HepG2 (cell line): Measurements from ENCODE around the gene LGALS4. TPM values are rescaled to one million over a fixed set of nuclear protein-coding genes. Genes with fewer than 3 reads are reported as not detected.
"Not testable (repeated sequence)": the region's sequence is repeated elsewhere in the genome, so short reads cannot be mapped to it uniquely, and the experiment has no call there.

Experiments
- ATAC-seq: fragments of 200-7000 bp; cut with Tn5 transposase; 3 replicates; pipeline ENCODE4 v1.9.1; 2020; ENCODE audit warnings: mild to moderate bottlenecking, moderate library complexity
- BruUV-seq: library from RNA; stranded (reverse); fragments of 400-500 nt; replicated peaks from 2 replicates; lab custom pipeline; 2021; lab: Mats Ljungman, UMichigan
- CTCF ChIA-PET: fragments of 300-600 bp; formaldehyde crosslinking; extraction: SDS; loops from one replicate; lab custom pipeline; 2021; ENCODE audit warnings: low total read pairs, inconsistent platforms, low intra/inter-chr PET ratio; lab: Yijun Ruan, JAX
- POLR2A ChIA-PET: fragments of 350-600 bp; sonication (Branson Sonifier 250); formaldehyde crosslinking; loops from one replicate; lab custom pipeline; 2020; ENCODE audit warnings: antibody characterized with exemption, inconsistent platforms; lab: Yijun Ruan, JAX
- DNase-seq: peaks from one replicate; pipeline ENCODE4 v3.0.0-alpha.2; 2015; ENCODE audit warnings: low spot score
- FAIRE-seq: peaks from 3 replicates; lab custom pipeline; 2011; peaks lifted over from hg19 to GRCh38; lab: Jason Lieb, UNC
- H2AFZ ChIP-seq: one replicate; pipeline ENCODE4 v1.6.1; 2011; ENCODE audit warnings: low read length, inconsistent platforms
- H3K27ac ChIP-seq: fragments of 300-600 bp; 3 replicates; pipeline ENCODE4 v1.8.0; 2011; ENCODE audit warnings: mixed run types, mild to moderate bottlenecking, mixed read lengths, low read length, inconsistent platforms; ENCODE audit not compliant: insufficient read depth; ENCODE audit errors: extremely low read length
- H3K27me3 ChIP-seq, 2 experiments: fragments of 200-600 bp in 1 of 2; 2 replicates in 1 of 2; 3 replicates in 1 of 2; pipeline versions ENCODE4 v1.6.0 to v1.8.0; 2011; ENCODE audit warnings: low read length in 2 of 2, mild to moderate bottlenecking in 2 of 2, moderate library complexity in 2 of 2, inconsistent platforms in 1 of 2; ENCODE audit not compliant: insufficient read depth in 2 of 2, control insufficient read depth in 1 of 2
- H3K36me3 ChIP-seq, 2 experiments: fragments of 200-600 bp in 1 of 2; replicated peaks in 1 of 2; 2 replicates in 1 of 2; 3 replicates in 1 of 2; pipeline versions ENCODE4 v1.5.1 to v1.8.0; 2011; ENCODE audit warnings: low read length in 2 of 2, inconsistent platforms in 1 of 2; ENCODE audit not compliant: insufficient read depth in 2 of 2, control insufficient read depth in 1 of 2
- H3K4me1 ChIP-seq: 2 replicates; pipeline ENCODE4 v1.5.1; 2012; ENCODE audit warnings: low read length, inconsistent platforms; ENCODE audit not compliant: insufficient read depth
- H3K4me2 ChIP-seq: 2 replicates; pipeline ENCODE4 v1.6.0; 2011; ENCODE audit warnings: low read depth, low read length, inconsistent platforms
- H3K4me3 ChIP-seq, 3 experiments: fragments of 200-600 bp in 1 of 3; sonication (generic), shearing (Covaris generic) in 1 of 3; replicated peaks in 1 of 3; 2 replicates each; pipeline ENCODE4 v1.5.1; 2011 to 2016; ENCODE audit warnings: low read length in 3 of 3, inconsistent platforms in 2 of 3, low read depth in 2 of 3, mild to moderate bottlenecking in 2 of 3, control low read depth in 1 of 3, mixed read lengths in 1 of 3; ENCODE audit not compliant: insufficient read depth in 1 of 3
- H3K79me2 ChIP-seq: one replicate; pipeline ENCODE4 v1.6.1; 2011; ENCODE audit warnings: low read length, inconsistent platforms; ENCODE audit not compliant: insufficient read depth
- H3K9ac ChIP-seq: 2 replicates; pipeline ENCODE4 v1.6.0; 2011; ENCODE audit warnings: mild to moderate bottlenecking, low read depth, low read length, inconsistent platforms; ENCODE audit not compliant: insufficient read depth
- H3K9me3 ChIP-seq: 2 replicates; pipeline ENCODE4 v1.5.1; 2012; ENCODE audit warnings: mild to moderate bottlenecking, low read length
- H4K20me1 ChIP-seq: 2 replicates; pipeline ENCODE4 v1.6.0; 2011; ENCODE audit warnings: inconsistent platforms, mild to moderate bottlenecking, low read length, moderate library complexity; ENCODE audit not compliant: insufficient read depth
- ZNF382 ChIP-seq: sonication (generic); formaldehyde crosslinking; IDR thresholded peaks from 2 replicates; pipeline ENCODE4 v1.5.0; 2020; ENCODE audit warnings: missing genetic modification reagents, mild to moderate bottlenecking, borderline replicate concordance
- ZNF629 ChIP-seq: sonication (generic); formaldehyde crosslinking; conservative IDR thresholded peaks from 2 replicates; pipeline ENCODE4 v1.5.0; 2020; ENCODE audit warnings: missing genetic modification reagents
- ZNF687 ChIP-seq: sonication (generic); formaldehyde crosslinking; IDR thresholded peaks from 2 replicates; pipeline ENCODE4 v1.5.1; 2020; ENCODE audit warnings: mild to moderate bottlenecking, missing genetic modification reagents, moderate library complexity
- WGBS: methylation state at CpG from one replicate; pipeline ENCODE4 v1.1.6; 2017; ENCODE audit warnings: low lambda C conversion rate; 5-methylcytosine and 5-hydroxymethylcytosine counted together
- in situ Hi-C: cut with HindIII; loops from 2 replicates; pipeline ENCODE4 v1.10.0; 2017; ENCODE audit warnings: low pct_unique_long_range_greater_than_20kb; ENCODE audit not compliant: extremely low pct_ligation_motif_present
- intact Hi-C: fragments of 100-400 bp; cut with micrococcal nuclease; formaldehyde crosslinking; loops from one replicate; pipeline ENCODE4 v1.10.0; 2022; ENCODE audit not compliant: unreplicated experiment
- polyA plus RNA-seq, 8 experiments: library from polyadenylated mRNA; depleted of rRNA in 3 of 8; stranded (reverse) in 7 of 8; unstranded in 1 of 8; fragments of >200 nt; fragmentation: Illumina TruSeq in 4 of 8; extraction: Trizol in 4 of 8; gene quantifications; 2 replicates each; pipeline versions ENCODE4 v1.2.1 to v1.2.3, GENCODE V29; 2011 to 2016; ENCODE audit warnings: low read depth in 4 of 8, missing spikeins in 1 of 8, mixed read lengths in 1 of 8; ENCODE audit not compliant: insufficient read depth in 1 of 8
- total RNA-seq, 5 experiments: library from RNA; depleted of rRNA; stranded (reverse); fragments of >200 nt; fragmentation: Illumina TruSeq; extraction: Trizol; gene quantifications; 2 replicates each; pipeline ENCODE4 v1.2.3, GENCODE V29; 2016; ENCODE audit warnings: low read depth in 1 of 5

Gene LGALS4
- total and polyA plus RNA-seq, 2 of the 13 experiments (the other 11 are each of a cell fraction or from before 2014, with no cell fraction given): 0.24 to 0.71 TPM

- BruUV-seq, intact Hi-C loops, CTCF ChIA-PET, H4K20me1 ChIP-seq, H3K9me3 ChIP-seq, H3K4me3 ChIP-seq, H3K4me2 ChIP-seq, FAIRE-seq, H2AFZ ChIP-seq, DNase-seq, ATAC-seq, H3K36me3 ChIP-seq, H3K27me3 ChIP-seq, POLR2A ChIA-PET, H3K79me2 ChIP-seq, H3K9ac ChIP-seq, in situ Hi-C loops, H3K27ac ChIP-seq: not testable (repeated sequence)
- H3K4me1 ChIP-seq: peaks cover 32% of the 10 kb centered on the region
- 92% methylated on average over 21 of the region's 49 CpGs for WGBS
Observed at GRCh38 chr19:38790507-38791403, 22.0 kb downstream of the LGALS4 start.

- FAIRE-seq (no peak), ATAC-seq (no peak), DNase-seq (no peak)
- intact Hi-C loops (no loop called here), in situ Hi-C loops (no loop called here)
- Histone ChIP-seq H3K4me1 (peaks cover 53% of the 10 kb centered on the region), H3K79me2 (no peaks in the 10 kb centered on the region), H3K4me3 (no peak within 1 kb of the TSS; a peak in 1 of 6 replicates), H3K9ac (no peak within 1 kb of the TSS), H3K9me3 (no peaks in the 10 kb centered on the region), H4K20me1 (no peaks in the 10 kb centered on the region), H2AFZ (peak within 1 kb of the TSS; percentile 65), H3K4me2 (0 out of 2 replicates have a peak within 1 kb of the TSS, but pooled peaks have one; percentile 24), H3K27ac (no peak within 1 kb of the TSS), H3K36me3 (no peaks in the 10 kb centered on the region), H3K27me3 (no peaks in the 10 kb centered on the region)
- 76% methylated on average over 2 of the region's 17 CpGs for WGBS
- ChIA-PET POLR2A (no interaction called here), CTCF (no interaction called here)
- TF ChIP-seq ZNF687 (CRISPR knock-in tag) (peak; percentile 39), ZNF629 (CRISPR knock-in tag) (0 out of 2 replicates have a peak, but pooled peaks have one; percentile 26), ZNF382 (CRISPR knock-in tag) (no peak)
- no TSS peak for BruUV-seq
Observed at GRCh38 chr19:38788478-38789243, 24.1 kb downstream of the LGALS4 start, which contains the start of gene LGALS7B. Gene LGALS7B, plus strand, starts transcription at chr19:38789200. Its CDS starts 27 bp downstream, at chr19:38789227.
